ENCODE results near the gene RSRC1.

RSRC1 gene

DNA sequence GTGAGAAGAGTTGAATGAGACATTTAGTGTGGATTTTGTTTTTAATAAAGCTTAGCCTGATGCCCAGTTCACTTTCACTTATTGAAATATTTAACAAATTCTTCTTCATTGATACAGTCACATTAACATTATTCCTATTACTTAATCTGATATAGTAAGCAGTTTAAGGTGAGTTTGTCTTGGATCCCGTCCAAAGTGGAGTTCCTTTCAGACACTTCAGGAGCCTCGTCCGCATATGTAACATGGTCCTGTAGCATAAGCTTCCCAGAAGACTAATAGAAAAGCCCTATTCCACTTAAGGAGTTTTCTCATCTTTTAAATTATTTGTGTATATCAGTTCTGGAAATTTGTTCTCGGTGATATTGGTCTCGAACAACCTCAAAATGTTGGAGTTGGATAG is 421.4 kb downstream of the RSRC1 start:
- H3K4me3 ChIP-seq (IDR thresholded peaks at IDR 0.05; ENCODE audit: insufficient read depth, low read depth, low read length) = no peak overlapping the region
- no peak overlapping the region for H3K4me2 ChIP-seq
- no peak overlapping the region for H3K9ac ChIP-seq
- H3K36me3 ChIP-seq (ENCODE audit: insufficient read depth) = no peaks in the 10 kb centered on the region
- no peak for TF ChIP-seq CTCF (conservative IDR thresholded peaks at IDR 0.05; ENCODE audit: low read depth, low read length)
- H3K79me2 ChIP-seq (ENCODE audit: insufficient read depth, low read depth) = no peaks in the 10 kb centered on the region
- no peak overlapping the region for H3K27ac ChIP-seq
- no peak overlapping the region for H2AFZ ChIP-seq (ENCODE audit: low read depth)
- H4K20me1 ChIP-seq (ENCODE audit: insufficient read depth) = no peaks in the 10 kb centered on the region
- no peaks in the 10 kb centered on the region for H3K27me3 ChIP-seq (ENCODE audit: insufficient read depth, low read depth)
- H3K4me1 ChIP-seq (ENCODE audit: low read depth, poor library complexity, severe bottlenecking) = no peaks in the 10 kb centered on the region

- Histone ChIP-seq H4K20me1 (ENCODE audit: insufficient read depth) (no peaks in the 10 kb centered on the region), H3K4me1 (ENCODE audit: low read depth, poor library complexity, severe bottlenecking) (no peaks in the 10 kb centered on the region)
These were observed 422.3 kb downstream of the RSRC1 start for GRCh38 chr3:158532099-158532734.

DNA sequence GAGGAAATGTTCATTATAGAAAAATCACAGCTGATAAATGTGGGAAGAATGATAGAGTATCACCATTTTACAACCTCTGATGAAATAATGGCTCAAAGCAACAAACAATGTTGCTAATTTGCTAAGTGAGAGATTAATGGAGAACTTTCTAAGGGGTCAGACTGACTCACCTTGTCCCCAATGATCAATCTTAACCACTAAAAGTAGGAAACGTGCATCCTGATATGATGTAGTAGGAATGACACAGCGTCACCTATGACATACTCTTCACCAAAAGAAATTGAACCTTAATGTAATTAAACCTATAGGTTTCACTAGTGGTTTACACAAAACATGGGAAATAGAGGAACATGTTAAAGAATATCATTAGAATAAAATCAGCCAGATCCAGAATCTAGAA is 426.0 kb downstream of the RSRC1 start:
- Histone ChIP-seq H3K4me2 (no peak overlapping the region), H3K27ac (no peak overlapping the region), H3K79me2 (ENCODE audit: insufficient read depth, low read depth) (no peaks in the 10 kb centered on the region), H3K4me1 (ENCODE audit: low read depth, poor library complexity, severe bottlenecking) (no peaks in the 10 kb centered on the region), H3K27me3 (ENCODE audit: insufficient read depth, low read depth) (no peaks in the 10 kb centered on the region), H3K4me3 (IDR thresholded peaks at IDR 0.05; ENCODE audit: insufficient read depth, low read depth, low read length) (no peak overlapping the region), H4K20me1 (ENCODE audit: insufficient read depth) (no peaks in the 10 kb centered on the region), H2AFZ (ENCODE audit: low read depth) (no peak overlapping the region), H3K36me3 (ENCODE audit: insufficient read depth) (no peaks in the 10 kb centered on the region), H3K9ac (no peak overlapping the region)
- TF ChIP-seq CTCF (conservative IDR thresholded peaks at IDR 0.05; ENCODE audit: low read depth, low read length) = no peak

More at GRCh38 chr3:158532099-158532734, 422.3 kb downstream of the RSRC1 start:
- no peak overlapping the region for H2AFZ ChIP-seq (ENCODE audit: low read depth)
- H3K4me2 ChIP-seq = no peak overlapping the region
- H3K27me3 ChIP-seq (ENCODE audit: insufficient read depth, low read depth) = no peaks in the 10 kb centered on the region
- H3K36me3 ChIP-seq (ENCODE audit: insufficient read depth) = no peaks in the 10 kb centered on the region
- no peaks in the 10 kb centered on the region for H3K79me2 ChIP-seq (ENCODE audit: insufficient read depth, low read depth)
- H3K9ac ChIP-seq = no peak overlapping the region
- H3K4me3 ChIP-seq (IDR thresholded peaks at IDR 0.05; ENCODE audit: insufficient read depth, low read depth, low read length) = no peak overlapping the region
- TF ChIP-seq CTCF (conservative IDR thresholded peaks at IDR 0.05; ENCODE audit: low read depth, low read length) = peak; percentile 74
- H3K27ac ChIP-seq = no peak overlapping the region

DNA sequence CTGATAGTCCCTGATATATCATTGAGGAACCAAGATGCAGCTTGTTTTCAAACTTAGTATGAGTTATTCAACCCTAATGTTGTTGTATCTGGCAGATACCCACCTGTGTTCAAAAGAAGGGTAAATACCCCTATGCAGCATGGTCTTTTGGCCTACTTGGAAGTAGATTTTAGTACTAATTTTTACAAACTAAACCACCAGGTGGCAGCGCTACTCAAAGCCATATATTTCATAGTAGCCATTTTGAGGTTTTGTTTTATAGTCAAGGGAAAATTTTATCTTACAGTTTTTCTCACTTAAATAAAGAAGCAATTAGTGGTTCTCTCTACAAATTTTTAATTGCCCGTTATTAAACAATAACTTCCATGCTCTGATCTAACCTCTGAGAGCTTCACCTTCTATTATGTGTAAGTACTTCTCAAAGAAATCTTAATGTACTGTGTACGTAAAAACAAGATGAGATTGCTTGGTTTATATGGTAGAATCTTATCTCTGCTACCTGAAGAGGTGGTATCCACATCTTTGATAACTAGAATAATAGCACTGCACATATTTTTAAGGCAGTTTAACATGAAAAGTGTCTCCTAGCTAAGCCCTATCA is 429.6 kb downstream of the RSRC1 start:
- peak; percentile 84 for TF ChIP-seq CTCF (conservative IDR thresholded peaks at IDR 0.05; ENCODE audit: low read depth, low read length)
- Histone ChIP-seq H2AFZ (ENCODE audit: low read depth) (no peak overlapping the region), H3K9ac (no peak overlapping the region), H3K36me3 (ENCODE audit: insufficient read depth) (no peaks in the 10 kb centered on the region), H3K27ac (no peak overlapping the region), H3K79me2 (ENCODE audit: insufficient read depth, low read depth) (no peaks in the 10 kb centered on the region), H4K20me1 (ENCODE audit: insufficient read depth) (no peaks in the 10 kb centered on the region), H3K4me1 (ENCODE audit: low read depth, poor library complexity, severe bottlenecking) (no peaks in the 10 kb centered on the region), H3K27me3 (ENCODE audit: insufficient read depth, low read depth) (no peaks in the 10 kb centered on the region), H3K4me2 (no peak overlapping the region), H3K4me3 (IDR thresholded peaks at IDR 0.05; ENCODE audit: insufficient read depth, low read depth, low read length) (no peak overlapping the region)

Measured in KMS-11 (cell line).